Omental fat pad (tissue), 4 donors: ENCODE data around the gene ATP6V1F. TPM values are rescaled to one million over a fixed set of nuclear protein-coding genes. Genes with fewer than 3 reads are reported as not detected.

Experiments used
- ATAC-seq: fragments of 150-250 bp; one replicate; pipeline ENCODE4 v1.9.1; 2016; ENCODE audit warnings: mild to moderate bottlenecking, moderate library complexity; ENCODE audit not compliant: low FRiP score
- DNase-seq: peaks from one replicate; pipeline ENCODE4 v3.0.0-alpha.2; 2019; ENCODE audit warnings: low spot score
- total RNA-seq, 4 donors: library from RNA; depleted of rRNA; stranded (reverse); fragments of >200 nt; gene quantifications; one replicate each; pipeline ENCODE4 v1.1.0, GENCODE V29; 2016
- TF ChIP-seq, protein P1 (sequence below), 3 donors: fragments of 450-650 bp; IDR thresholded peaks; one replicate each; pipeline ENCODE4 v1.5.1; 2016 to 2017; ENCODE audit warnings: antibody characterized with exemption in 3 of 3, mild to moderate bottlenecking in 3 of 3, moderate library complexity in 2 of 3

The ATP6V1F gene
- total RNA-seq, 4 donors from 2014 or later: 86.7 to 186 (median 133) TPM

DNA sequence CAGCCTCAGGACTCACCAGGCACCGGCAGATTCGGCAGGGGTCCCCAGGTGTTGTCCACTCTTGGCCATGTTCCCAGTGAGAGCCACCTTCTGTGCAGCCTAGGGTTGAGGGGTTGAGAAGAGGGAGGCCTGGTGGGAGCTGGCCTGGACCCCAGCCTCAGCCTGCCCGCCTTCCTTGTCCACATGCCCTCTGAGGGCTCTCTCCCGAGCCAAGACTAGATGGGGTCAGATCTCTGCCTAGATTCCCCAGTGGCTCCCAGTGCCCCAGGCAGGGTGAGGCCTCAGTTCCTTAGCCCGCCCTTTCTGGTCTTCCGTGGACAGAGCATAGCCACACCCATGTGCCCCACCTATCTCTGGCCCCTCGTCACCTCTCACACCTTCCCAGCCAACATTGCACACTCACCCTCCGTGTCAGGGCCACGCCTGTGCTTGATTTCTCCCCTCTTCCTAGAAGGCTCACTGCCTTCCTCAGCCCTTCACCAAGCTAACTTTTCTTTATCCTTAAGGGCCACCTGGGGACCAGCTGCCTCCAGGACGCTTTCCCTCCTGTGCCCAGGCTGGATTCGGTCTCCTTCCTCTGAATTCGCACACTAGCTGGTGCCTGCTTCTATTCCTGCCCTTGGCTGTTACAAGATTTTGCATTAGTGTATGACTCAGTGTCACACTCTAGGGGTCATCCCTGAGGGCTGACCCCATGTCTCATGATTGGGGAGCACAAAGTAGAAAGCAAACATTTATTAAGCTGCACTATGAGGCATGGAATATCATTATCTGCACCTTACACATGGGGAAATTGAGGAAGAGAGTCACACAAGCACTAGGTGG, 40.3 kb downstream of the ATP6V1F start:
- no peak for ATAC-seq
- TF ChIP-seq, protein P1, sequence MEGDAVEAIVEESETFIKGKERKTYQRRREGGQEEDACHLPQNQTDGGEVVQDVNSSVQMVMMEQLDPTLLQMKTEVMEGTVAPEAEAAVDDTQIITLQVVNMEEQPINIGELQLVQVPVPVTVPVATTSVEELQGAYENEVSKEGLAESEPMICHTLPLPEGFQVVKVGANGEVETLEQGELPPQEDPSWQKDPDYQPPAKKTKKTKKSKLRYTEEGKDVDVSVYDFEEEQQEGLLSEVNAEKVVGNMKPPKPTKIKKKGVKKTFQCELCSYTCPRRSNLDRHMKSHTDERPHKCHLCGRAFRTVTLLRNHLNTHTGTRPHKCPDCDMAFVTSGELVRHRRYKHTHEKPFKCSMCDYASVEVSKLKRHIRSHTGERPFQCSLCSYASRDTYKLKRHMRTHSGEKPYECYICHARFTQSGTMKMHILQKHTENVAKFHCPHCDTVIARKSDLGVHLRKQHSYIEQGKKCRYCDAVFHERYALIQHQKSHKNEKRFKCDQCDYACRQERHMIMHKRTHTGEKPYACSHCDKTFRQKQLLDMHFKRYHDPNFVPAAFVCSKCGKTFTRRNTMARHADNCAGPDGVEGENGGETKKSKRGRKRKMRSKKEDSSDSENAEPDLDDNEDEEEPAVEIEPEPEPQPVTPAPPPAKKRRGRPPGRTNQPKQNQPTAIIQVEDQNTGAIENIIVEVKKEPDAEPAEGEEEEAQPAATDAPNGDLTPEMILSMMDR (IDR thresholded peaks at IDR 0.05): no peak
- DNase-seq: no peak

DNA sequence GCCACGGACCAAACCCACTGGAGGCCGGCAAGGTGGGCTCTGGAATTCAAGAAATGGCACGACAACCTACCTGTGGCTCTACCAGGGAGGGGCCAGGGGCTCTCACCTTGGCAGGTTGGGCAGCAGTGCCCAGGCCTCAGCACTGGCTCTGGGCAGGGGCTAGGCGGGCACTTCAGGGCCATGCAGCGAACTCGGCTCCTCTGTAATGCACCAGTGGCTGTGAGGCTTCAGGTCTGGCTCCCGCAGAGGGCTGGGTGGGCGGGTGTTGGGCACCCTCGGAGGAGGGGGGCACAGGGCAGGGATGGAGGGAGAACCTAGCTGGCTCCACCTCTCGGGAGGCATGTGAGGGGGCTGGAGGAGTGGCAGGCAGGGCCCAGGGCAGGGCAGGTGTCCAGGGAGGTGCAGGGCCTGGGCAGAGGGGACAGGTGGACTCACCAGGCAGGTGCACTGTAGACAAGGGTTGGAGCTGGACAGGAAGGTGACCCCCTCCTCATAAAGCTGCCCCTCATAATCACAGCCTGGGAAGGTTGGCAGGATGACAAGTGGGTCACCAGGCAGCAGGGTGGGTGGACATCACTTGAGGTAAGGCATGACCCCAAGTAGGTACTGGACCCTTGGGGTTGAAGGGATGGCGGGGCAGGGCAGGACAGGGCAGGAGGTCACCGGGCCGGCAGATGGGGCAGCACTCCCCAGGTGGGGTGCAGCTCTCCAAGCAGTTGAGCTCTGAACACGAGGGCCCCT, 41.1 kb downstream of the ATP6V1F start:
- ATAC-seq (peak; percentile 17), DNase-seq (no peak)
- TF ChIP-seq, protein P1 (IDR thresholded peaks at IDR 0.05): no peak

DNA sequence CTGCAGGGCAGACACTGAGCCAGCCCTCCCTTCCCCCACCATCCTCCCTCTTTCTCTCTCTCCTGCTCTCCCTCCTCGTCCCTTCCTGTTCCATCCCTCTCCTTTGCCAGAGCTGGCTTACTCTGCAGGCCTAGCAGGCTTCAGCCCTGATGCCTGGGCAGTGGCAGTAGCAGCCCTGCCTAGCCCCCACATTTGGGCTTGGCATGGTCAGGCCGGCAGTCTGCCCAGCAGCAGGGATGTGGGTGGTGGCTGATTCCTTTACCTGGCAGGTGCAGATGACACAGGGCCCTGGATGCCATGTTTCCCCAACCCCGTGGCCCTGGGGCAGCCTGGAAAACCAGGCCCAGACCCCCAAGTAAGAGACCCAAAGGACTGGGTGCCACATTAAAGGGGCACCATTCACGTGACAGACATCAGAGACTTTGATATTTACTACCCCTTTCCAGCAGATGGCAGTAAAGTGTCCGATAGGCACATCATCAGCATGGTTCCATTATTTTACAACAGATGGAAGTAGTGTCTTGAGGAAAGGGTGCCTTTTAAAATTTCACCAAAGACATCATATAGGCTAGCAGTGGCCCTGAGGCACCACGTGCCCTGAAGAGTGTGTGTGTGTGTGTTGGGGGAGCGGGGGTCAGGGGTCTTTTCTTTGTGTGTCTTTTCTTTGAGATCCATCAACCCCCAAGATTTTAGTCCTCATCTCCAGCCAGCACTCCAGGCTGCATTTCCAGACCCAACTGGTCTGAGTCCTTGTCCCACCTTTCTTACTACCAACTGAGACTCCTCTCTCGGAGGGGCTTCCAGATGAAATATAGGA, 41.9 kb downstream of the ATP6V1F start:
- no peak for DNase-seq
- ATAC-seq: no peak
- TF ChIP-seq, protein P1 (IDR thresholded peaks at IDR 0.05): no peak

DNA sequence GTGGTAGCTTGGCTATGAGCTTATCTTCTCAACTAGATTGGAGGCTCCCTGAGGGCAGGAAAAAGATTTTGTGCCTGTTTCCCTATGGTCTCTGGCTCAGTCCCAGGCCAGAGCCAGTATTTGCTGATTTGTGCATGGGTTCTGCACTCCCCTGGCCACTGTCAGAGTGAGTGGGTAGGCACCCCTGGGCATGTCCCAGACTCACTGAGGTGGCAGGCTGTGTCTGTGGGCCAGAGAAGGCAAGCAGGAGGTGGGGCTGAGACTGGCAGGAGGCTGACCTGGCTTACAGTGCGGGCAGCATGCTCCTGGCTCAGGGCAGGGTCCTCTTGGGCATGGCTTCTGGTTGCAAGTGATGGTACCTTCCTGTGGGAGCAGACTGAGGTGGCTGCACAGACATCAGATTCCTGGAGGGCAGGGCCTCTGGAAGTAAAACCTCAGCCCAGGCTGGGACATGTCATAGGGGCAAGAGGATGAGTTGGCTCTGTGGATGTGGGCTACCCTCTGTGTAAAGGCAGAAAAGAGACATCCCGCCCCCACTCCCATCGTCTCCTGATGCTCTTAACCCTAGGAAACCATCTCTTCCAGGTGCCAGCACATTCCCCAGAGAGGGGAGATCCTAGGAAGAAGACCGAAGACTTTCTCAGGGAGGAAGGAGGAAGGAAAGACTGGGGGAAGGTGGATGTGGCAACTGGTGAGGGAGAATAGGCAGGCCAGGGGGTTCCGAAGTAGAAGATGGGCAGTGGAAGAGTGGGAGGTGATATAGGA, 43.5 kb downstream of the ATP6V1F start:
- TF ChIP-seq, protein P1 (IDR thresholded peaks at IDR 0.05): no peak
- ATAC-seq (no peak), DNase-seq (peak; percentile 5)

DNA sequence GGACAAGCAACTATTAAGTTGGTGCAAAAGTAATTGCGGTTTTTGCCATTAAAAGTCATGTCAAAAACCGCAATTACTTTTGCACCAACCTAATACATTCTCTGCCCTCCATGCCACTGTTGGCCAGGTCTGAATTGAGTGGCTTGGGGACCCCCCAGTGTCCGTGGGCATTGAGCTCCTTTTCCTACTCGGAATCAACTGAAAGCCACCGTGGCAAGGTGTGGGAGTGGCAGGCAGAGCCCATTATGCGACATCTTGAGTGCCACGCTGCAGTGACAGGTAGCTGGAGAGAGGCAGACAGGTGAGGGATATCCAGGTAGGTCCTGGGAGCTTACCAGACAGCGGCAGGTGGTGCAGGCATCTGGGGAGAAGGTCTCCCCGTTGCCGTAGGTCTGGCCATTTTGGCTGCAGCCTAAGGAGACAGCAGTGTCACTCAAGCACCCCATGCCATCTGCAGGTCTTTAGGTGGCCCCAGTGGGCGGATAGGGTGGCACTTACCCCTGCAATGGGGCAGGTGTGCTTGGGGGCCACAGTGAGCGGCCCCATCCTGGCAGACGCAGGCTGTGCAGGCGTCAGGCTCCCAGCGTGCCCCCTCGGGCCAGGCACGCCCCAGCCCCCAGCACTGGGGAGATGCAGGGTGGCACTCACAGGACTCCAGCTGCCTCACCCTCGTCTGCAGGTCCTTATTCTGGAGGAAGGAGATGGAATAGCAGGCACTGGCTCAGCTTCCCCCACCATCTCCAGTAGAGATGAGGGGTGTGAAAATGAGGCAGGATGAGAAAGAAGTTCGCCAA, 44.3 kb downstream of the ATP6V1F start:
- peak; percentile 14 for DNase-seq
- ATAC-seq: no peak
- TF ChIP-seq, protein P1 (IDR thresholded peaks at IDR 0.05): no peak
